HEK293 (cell line): ENCODE data around the gene WDR64.

Source experiments
- BCL11A ChIP-seq: fragments of 450-650 bp; formaldehyde crosslinking; IDR thresholded peaks from 2 replicates; pipeline ENCODE4 v1.5.1; 2016; ENCODE audit warnings: low read depth, missing biosample characterization, missing genetic modification characterization
- MYNN ChIP-seq: fragments of 450-650 bp; formaldehyde crosslinking; IDR thresholded peaks from 2 replicates; pipeline ENCODE4 v1.5.1; 2016; ENCODE audit warnings: missing biosample characterization, missing genetic modification characterization, borderline replicate concordance
- ZBTB17 ChIP-seq: fragments of 450-650 bp; formaldehyde crosslinking; IDR thresholded peaks from 2 replicates; pipeline ENCODE4 v1.5.1; 2016; ENCODE audit warnings: missing biosample characterization, missing genetic modification characterization
- ZBTB7A ChIP-seq: fragments of 450-650 bp; formaldehyde crosslinking; IDR thresholded peaks from 2 replicates; pipeline ENCODE4 v1.5.1; 2016; ENCODE audit warnings: low read depth, missing biosample characterization, missing genetic modification characterization
- ZNF768 ChIP-seq: fragments of 450-650 bp; formaldehyde crosslinking; IDR thresholded peaks from 2 replicates; pipeline ENCODE4 v1.5.1; 2018; ENCODE audit warnings: missing biosample characterization, mild to moderate bottlenecking, missing genetic modification characterization
- TF ChIP-seq, protein P1 (sequence below): fragments of 450-650 bp; formaldehyde crosslinking; IDR thresholded peaks from 2 replicates; pipeline ENCODE4 v1.5.1; 2016; ENCODE audit warnings: missing biosample characterization, missing genetic modification characterization
- TF ChIP-seq, protein P2 (sequence below): sonication (generic); formaldehyde crosslinking; IDR thresholded peaks from 2 replicates; pipeline ENCODE4 v1.8.1; 2022; ENCODE audit warnings: mild to moderate bottlenecking, moderate library complexity, missing genetic modification reagents

DNA sequence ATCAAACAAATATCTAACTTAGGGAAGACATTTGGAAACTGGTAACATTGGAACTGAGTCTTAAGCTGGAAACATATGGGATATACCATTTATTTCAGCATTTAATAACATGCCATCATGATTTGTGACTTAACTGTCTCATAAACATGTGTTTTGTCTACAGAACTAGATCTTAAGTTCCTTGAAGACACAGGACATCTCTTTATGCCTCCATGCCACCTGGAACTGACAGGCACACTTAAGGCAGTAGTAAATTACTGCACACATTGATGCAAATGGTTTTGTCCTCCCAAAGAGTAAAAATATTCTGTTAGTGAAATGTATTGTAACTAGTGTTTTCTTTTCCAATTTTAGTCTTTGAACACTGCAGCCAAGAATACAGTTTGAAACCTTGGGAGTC is 194.3 kb downstream of the WDR64 start:
- TF ChIP-seq MYNN (tag by site-specific recombination) (no peak), ZNF768 (tag by site-specific recombination) (no peak), ZBTB7A (tag by site-specific recombination) (no peak), ZBTB17 (no peak), BCL11A (tag by site-specific recombination) (no peak)
- TF ChIP-seq, protein P1, sequence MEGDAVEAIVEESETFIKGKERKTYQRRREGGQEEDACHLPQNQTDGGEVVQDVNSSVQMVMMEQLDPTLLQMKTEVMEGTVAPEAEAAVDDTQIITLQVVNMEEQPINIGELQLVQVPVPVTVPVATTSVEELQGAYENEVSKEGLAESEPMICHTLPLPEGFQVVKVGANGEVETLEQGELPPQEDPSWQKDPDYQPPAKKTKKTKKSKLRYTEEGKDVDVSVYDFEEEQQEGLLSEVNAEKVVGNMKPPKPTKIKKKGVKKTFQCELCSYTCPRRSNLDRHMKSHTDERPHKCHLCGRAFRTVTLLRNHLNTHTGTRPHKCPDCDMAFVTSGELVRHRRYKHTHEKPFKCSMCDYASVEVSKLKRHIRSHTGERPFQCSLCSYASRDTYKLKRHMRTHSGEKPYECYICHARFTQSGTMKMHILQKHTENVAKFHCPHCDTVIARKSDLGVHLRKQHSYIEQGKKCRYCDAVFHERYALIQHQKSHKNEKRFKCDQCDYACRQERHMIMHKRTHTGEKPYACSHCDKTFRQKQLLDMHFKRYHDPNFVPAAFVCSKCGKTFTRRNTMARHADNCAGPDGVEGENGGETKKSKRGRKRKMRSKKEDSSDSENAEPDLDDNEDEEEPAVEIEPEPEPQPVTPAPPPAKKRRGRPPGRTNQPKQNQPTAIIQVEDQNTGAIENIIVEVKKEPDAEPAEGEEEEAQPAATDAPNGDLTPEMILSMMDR (tag by site-specific recombination) = no peak
- TF ChIP-seq, protein P2, sequence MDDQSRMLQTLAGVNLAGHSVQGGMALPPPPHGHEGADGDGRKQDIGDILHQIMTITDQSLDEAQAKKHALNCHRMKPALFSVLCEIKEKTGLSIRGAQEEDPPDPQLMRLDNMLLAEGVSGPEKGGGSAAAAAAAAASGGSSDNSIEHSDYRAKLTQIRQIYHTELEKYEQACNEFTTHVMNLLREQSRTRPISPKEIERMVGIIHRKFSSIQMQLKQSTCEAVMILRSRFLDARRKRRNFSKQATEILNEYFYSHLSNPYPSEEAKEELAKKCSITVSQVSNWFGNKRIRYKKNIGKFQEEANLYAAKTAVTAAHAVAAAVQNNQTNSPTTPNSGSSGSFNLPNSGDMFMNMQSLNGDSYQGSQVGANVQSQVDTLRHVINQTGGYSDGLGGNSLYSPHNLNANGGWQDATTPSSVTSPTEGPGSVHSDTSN = no peak
